SK-N-SH (cell line): Measurements from ENCODE around the gene NPFFR2.

Source experiments
- CTCF ChIP-seq: fragments of 200-600 bp; sonication (generic); IDR thresholded peaks from 2 replicates; pipeline ENCODE4 v1.6.1; 2017; ENCODE audit warnings: antibody characterized with exemption, mild to moderate bottlenecking, moderate library complexity
- ELF1 ChIP-seq: IDR thresholded peaks from 2 replicates; pipeline ENCODE4 v1.4.0; 2012
- EP300 ChIP-seq, 2 experiments: IDR thresholded peaks; 2 replicates each; pipeline versions ENCODE4 v1.4.0 to v1.6.1; 2012; ENCODE audit warnings: borderline replicate concordance in 1 of 2, low read depth in 1 of 2, low read length in 1 of 2
- EZH2phosphoT487 ChIP-seq: fragments of 200-600 bp; sonication (generic); IDR thresholded peaks from 2 replicates; pipeline ENCODE4 v1.6.1; 2017; ENCODE audit warnings: low read depth, mixed run types, mild to moderate bottlenecking, antibody characterized with exemption, moderate library complexity, borderline replicate concordance
- MAX ChIP-seq: IDR thresholded peaks from 2 replicates; pipeline ENCODE4 v1.4.0; 2012; ENCODE audit warnings: low read depth
- PBX3 ChIP-seq: IDR thresholded peaks from 2 replicates; pipeline ENCODE4; 2012
- RXRA ChIP-seq: IDR thresholded peaks from 2 replicates; pipeline ENCODE4 v1.4.0; 2012; ENCODE audit warnings: low read depth, mild to moderate bottlenecking, borderline replicate concordance
- USF2 ChIP-seq: fragments of 150-350 bp; IDR thresholded peaks from 2 replicates; pipeline ENCODE4 v1.6.1; 2017; ENCODE audit warnings: antibody characterized with exemption, low read length, low read depth, borderline replicate concordance
- YY1 ChIP-seq: IDR thresholded peaks from 2 replicates; pipeline ENCODE4 v1.4.0; 2012; ENCODE audit warnings: low read depth, mild to moderate bottlenecking
- ZBTB33 ChIP-seq: IDR thresholded peaks from 2 replicates; pipeline ENCODE4 v1.4.0; 2012; ENCODE audit warnings: low read depth, borderline replicate concordance

GRCh38 chr4:72144241-72144640, 112.4 kb downstream of the NPFFR2 start:
- TF ChIP-seq EP300 (IDR thresholded peaks at IDR 0.05; ENCODE audit: borderline replicate concordance in 1 of 2, low read depth in 1 of 2, low read length in 1 of 2) (no peak), ELF1 (no peak), CTCF (no peak), PBX3 (no peak), RXRA (no peak), MAX (no peak), YY1 (no peak), USF2 (no peak), EZH2phosphoT487 (no peak), ZBTB33 (no peak)
